Measurements from ENCODE around the gene CSNK1A1. TPM values are rescaled to one million over a fixed set of nuclear protein-coding genes. Genes with fewer than 3 reads are reported as not detected.
"Not testable (repeated sequence)": the region's sequence is repeated elsewhere in the genome, so short reads cannot be mapped to it uniquely, and the experiment has no call there.

The CSNK1A1 gene
- total RNA-seq, 1 donor from 2014 or later: 253 TPM

DNA sequence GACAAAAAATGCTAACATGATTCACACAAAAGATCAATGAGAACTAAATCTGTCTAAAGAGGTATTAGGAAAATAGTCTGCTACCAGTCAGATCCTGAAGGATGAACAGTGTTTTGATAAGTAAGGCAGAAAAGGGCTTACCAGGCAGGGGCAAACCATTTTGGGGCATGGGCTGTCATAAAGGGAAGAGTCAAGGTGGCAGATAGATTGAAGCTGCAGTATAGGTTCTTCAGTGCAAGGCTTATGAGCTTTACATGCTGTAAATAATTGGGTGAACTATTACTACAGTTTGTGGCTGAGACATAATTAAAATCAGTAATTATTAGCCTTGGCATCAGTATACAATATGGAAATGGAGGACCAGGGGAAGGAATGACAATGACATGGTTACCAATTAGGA lies 21.8 kb downstream of the CSNK1A1 start:
- DNase-seq (ENCODE audit: low spot score): no peak

GRCh38 chr5:149528281-149529060 lies 22.8 kb downstream of the CSNK1A1 start:
- no peak for DNase-seq (ENCODE audit: low spot score)

DNA sequence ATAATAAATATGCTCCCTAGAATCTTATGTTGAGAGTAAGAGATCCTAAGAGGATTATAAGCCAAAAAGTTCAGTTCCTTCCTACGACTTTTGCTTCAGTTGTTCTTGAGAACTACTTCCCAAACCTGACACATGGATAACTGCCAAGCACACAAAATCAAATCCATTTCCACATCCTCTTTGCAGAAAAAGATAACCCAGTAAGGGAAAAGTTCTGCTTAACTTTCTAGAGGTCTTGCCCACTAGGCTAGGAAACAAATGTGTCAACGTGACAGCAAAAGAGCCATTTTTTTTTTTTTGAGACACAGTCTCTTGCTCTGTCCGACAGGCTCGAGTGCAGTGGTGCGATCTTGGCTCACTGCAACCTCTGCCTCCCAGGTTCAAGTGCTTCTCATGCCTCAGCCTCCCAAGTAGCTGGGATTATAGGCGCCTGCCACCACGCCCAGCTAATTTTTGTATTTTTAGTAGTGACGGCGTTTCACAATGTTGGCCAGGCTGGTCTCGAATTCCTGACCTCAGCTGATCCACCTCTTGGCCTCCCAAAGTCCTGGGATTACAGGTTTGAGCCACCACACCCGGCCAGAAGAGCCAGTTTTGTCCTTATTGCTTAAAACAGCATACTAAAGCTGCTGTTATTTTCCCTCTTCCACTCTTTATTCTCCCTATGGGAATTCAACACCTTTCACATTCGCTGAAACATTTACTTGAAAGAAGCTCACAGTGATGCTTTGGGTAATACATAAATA lies 24.2 kb downstream of the CSNK1A1 start:
- DNase-seq (ENCODE audit: low spot score): no peak

- no peak for DNase-seq (ENCODE audit: low spot score)
These were observed 29.2 kb downstream of the CSNK1A1 start for GRCh38 chr5:149521739-149522685.

DNA sequence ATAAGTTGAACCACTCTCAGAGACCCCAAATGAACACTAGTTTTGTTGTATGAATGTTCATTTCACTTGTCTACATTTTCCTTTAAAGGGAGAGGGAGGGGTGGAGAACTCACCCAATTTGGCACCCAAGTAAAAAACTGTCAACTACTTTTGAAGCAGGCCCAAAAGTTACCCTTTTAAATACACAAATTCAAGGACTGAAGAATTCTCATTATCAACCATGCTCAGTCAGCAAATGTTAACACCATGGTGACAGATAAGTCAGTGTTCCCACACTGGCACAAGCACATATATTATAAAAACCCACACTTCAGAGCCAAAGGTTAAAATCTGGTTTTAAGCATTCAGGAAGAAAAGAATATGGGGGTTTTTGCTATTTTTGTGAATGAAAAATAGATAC lies 31.6 kb downstream of the CSNK1A1 start:
- DNase-seq (ENCODE audit: low spot score): no peak

- DNase-seq (ENCODE audit: low spot score): no peak
These were observed 32.6 kb downstream of the CSNK1A1 start for GRCh38 chr5:149518620-149519019.

- DNase-seq (ENCODE audit: low spot score): no peak
These were observed 33.6 kb downstream of the CSNK1A1 start for GRCh38 chr5:149517461-149518122.

DNA sequence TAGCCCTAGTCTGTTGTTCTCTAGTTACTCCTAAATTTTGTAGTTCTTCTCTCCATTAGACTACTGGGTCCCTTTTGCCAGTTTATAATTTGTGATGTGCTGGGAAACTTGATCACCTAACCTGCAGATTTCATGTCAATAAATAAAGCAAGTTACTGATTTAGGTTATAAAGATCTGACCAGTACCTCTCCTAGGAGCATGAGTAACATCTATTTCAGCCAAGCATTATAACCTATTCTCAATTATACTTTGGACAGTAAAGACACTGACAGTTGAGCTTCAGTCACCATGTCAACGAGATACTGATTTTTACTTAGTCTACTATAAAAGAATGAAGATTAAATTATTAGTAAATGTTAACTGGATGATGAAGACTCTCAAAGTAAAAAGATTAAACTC lies 36.7 kb downstream of the CSNK1A1 start:
- no peak for DNase-seq (ENCODE audit: low spot score)

- DNase-seq (ENCODE audit: low spot score): not testable (repeated sequence)
These were observed 37.8 kb downstream of the CSNK1A1 start for GRCh38 chr5:149513372-149513947.

- DNase-seq (ENCODE audit: low spot score): no peak
These were observed 41.1 kb downstream of the CSNK1A1 start for GRCh38 chr5:149510136-149510535.

DNA sequence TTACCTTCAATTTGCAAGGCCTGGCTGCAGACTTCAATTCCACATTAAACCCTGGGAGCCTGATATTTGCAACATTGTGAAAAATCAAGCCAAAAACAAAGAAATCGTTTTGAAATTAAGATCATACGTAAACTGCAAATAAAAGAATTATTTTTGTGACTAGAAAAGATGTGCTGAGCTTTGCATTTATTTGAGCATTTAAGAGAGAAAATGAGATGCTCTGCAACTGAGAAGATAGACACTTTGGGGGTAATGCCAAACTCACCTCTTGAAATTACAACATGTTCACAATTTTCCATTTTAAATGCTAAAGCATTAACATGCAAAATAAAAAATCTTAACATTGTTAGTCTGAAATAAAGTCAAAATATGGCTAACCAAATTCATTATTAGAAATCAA lies 46.6 kb downstream of the CSNK1A1 start:
- DNase-seq (ENCODE audit: low spot score): no peak

DNA sequence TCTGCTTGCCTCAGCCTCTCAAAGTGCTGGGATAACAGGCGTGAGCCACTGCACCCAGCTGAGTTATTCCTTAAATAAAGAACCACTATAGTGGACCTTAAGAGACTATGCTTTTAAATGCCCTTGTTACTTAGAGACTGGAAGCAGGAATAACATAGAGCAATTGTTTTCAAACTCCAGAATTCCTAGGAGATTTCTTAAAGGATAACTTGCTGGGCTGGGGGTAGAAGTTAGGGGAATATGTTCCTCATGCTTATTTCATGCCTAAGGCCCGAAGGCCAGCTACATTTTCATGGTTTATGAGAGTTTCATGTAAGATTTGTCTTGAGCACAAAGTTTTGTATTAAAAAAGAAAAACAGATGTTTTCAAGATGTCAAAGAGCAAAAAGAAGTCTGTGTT lies 48.2 kb downstream of the CSNK1A1 start:
- DNase-seq (ENCODE audit: low spot score): no peak

- no peak for DNase-seq (ENCODE audit: low spot score)
These were observed 50.2 kb downstream of the CSNK1A1 start for GRCh38 chr5:149500922-149501582.

GRCh38 chr5:149498724-149499336 lies 52.4 kb downstream of the CSNK1A1 start:
- DNase-seq (ENCODE audit: low spot score): no peak

DNA sequence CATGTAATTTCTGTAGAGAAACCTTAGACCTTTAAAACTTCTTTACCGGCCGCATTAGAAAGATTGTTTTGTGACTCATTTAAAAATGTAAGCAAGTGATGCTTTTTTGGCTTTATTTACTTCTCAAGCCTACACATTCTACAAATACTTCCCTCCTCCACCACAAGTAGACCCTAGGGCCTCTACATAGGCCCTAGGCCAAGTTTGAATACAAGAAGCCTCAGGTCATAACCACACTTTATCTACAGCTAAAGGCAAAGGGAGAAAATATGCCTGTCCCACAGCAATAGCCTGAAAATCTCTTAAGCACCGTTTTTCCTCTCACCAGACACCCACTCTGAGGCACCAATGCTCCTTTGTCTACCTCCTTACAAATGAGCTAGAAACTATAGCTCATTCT lies 53.9 kb downstream of the CSNK1A1 start:
- no peak for DNase-seq (ENCODE audit: low spot score)

GRCh38 chr5:149496917-149497316 lies 54.3 kb downstream of the CSNK1A1 start:
- DNase-seq (ENCODE audit: low spot score): no peak

DNA sequence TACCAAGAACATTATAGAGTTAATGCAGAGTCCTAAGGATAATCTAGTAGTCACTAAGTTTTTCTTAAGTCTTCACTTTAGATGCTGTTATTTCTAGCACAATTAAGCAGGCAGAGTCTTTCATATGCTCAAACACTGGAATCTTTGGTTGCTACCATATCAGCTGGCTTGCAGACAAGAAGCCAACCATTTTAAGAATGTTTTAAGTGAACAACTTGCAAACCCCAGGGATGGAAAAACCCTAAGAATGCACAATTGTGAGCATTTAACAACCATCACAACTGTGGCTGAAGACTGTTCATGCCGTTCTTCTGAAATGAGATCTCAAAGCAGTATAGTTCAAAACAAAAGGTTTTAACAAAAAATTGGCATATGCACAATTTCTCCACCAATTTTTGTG lies 55.1 kb downstream of the CSNK1A1 start:
- DNase-seq (ENCODE audit: low spot score): no peak

DNA sequence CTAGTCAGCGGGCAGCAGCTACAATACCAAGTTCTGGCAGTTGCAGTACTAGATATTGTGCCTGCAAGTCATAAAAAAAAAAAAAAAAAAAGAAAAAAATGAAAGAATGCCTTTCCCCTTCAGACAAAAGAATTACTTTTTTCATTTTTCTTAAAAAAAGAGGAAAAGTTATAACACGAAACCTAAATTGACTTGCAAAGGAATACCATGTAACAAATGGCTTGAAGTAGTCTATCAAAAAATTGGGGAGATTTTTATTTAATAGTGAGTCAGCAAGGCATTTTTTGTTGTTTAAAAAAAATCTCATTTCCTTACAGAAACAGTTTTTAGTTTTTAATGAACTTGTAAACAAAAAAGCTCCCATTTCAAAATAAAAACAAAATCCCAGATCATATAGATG lies 55.6 kb downstream of the CSNK1A1 start:
- no peak for DNase-seq (ENCODE audit: low spot score)

DNA sequence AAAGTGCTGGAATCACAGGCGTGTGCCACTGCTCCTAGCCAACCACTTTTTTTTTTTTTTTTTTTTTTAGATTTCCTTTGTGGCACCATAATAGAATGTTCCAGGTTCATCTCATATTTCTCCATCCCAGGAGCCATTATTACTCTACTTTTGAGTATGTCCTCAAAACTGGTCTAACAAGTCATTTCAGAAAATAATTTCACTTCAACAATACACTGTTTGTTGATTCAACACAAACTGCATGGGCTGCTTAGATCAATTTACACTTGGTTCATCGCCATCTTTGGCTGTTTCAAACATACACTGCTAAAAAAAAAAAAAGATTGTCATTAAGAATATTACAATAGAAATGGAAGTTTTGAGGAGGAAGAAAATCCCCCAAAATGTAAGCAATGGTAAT lies 57.9 kb downstream of the CSNK1A1 start:
- DNase-seq (ENCODE audit: low spot score): no peak

DNA sequence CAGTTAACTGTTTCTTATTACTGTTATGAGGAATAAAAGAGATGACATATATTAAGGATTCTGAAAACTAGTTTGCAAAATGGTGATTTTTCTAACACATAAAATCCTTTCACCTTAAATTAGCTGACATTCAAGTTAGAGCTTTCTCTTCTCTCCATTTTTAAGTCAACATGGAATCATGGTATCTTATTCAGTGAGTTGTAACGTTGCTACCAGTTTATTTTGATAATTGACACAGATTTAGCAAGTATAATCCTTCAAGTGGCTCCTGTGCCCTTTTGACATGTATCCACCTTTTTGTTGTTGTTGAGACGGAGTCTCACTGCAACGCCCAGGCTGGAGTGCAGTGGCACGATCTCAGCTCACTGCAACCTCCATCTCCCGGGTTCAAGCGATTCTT lies 58.5 kb downstream of the CSNK1A1 start:
- no peak for DNase-seq (ENCODE audit: low spot score)

All from mucosa of gallbladder (tissue), 1 donor.